Stimulated activated CD4-positive, alpha-beta T cell treated with anti-CD3 and anti-CD28 coated beads, Interleukin-4, amount 100 ng/mL, for 48 hours (primary cell): Measurements from ENCODE around the gene CCDC134.

Experiments
- DNase-seq, 2 donors: peaks; one replicate each; pipeline ENCODE4 v3.0.0-alpha.2; 2020; ENCODE audit warnings: low read depth in 2 of 2

The CCDC134 gene

DNA sequence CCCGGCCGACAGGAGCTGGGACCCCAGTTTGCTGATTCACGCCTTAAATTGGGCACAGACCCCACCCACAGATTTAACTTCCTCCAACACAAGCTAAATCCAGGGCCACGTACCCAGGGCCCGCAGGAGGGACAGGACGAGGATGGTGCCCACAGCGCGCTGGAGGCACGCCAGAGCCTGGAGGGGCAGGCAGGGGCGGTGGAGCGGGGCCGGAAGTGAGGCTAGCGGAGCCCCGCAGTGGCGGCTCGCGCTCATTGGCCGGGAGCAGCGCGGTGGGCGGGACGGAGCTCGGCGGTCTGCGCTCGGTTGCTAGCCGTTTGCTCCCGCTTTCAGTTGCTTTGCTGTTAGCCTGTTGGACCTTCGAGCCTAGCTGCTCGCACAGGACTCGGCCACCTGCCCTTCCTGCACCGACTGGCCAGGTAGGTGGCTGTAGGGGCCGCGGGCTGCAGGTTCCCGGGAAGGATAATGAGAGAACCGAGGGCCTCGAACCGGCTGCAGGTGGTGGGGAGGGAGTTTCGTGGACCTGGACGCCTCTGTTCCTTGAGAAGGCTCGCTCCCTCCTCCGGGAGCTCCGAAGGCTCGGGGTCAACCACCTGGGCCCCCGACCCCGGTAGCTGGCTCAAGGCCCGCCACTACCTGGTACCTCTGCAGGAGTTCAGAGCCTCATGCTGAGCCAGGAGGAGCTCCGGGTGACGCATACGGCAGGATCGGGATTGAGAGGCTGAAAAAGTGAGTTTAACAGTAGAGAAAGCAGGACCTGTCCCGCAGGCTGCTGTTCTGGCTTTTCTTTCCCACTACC is at the start of gene CCDC134:
CCDC134 (plus strand) TSS at position 332 of the 799 bp plus-strand sequence. CDS start 8,212 bp downstream, outside the sequence.
- peak; percentile 89 to 90 for DNase-seq

GRCh38 chr22:41752011-41752970 is 48.2 kb upstream of the CCDC134 start:
- no peak for DNase-seq

DNA sequence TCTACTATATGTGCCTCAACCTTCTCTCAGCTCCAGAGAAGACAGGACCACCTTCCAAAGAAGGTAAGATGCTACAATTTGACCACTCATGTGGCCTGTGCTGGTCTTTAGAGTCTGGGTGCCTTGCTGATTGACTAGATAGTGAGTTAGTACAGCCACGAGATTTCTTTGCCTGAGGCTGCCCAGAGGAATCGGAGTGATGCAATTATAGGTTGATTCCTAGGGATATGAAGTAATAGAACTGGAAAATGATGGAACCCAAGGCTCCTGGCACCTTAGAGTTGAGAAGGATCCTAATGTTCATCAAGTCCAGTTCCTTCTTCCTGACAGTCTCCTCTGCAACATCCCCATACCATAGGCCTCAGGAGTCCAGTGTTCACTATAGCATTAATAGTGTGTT is 46.5 kb upstream of the CCDC134 start:
- DNase-seq = no peak

DNA sequence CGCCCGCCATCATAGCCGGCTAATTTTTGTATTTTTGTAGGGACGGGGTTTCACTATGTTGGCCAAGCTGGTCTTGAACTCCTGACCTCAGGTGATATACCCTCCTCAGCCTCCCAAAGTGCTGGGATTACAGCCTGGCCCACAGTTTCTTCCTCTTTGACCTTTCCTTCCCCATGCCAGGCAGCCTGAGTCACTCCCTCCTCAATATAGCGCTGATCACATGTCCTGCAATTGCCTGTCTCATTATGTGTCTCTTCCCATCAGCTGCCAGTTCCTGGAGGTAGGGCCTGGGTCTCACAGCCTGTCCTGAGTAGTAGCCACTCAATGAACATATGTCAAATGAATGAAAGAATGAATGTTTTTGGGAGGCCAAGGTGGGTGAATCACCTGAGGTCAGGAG is 43.0 kb upstream of the CCDC134 start:
- no peak for DNase-seq

GRCh38 chr22:41758231-41758630 is 42.2 kb upstream of the CCDC134 start:
- DNase-seq = no peak

DNA sequence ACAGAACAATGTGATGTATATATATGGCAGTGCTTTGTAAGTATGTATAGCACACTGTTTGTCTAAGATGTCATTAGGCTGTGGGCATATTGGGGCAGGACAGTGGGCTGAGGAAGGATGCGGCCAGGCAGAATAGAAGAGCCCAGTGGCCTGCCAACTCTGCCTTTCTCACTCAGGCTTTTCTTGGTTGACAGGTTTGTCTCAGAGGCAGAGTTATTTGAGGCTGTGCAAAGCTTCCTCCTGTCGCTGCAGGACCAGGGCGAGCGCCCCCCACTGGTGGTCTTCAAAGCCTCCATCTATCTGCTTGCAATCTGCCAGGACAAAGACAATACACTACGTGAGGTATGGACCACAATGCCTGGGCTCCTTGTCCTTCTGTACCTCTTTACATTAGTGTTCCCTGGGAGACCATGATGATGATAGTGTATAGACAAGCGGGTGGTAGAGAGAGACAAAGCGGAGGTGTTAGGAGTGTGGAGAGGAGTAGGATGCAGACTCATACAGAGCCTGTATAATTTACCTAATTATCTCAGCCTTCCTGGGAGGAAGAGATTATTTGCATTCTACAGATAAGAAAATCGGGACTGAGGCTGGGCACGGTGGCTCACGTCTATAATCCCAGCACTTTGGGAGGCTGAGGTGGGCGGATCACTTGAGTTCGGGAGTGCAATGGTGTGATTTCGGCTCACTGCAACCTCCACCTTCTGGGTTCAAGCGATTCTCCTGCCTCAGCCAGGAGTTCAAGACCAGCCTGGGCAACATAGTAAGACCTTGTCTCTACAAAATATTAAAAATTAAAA is 37.3 kb upstream of the CCDC134 start:
- DNase-seq = no peak

DNA sequence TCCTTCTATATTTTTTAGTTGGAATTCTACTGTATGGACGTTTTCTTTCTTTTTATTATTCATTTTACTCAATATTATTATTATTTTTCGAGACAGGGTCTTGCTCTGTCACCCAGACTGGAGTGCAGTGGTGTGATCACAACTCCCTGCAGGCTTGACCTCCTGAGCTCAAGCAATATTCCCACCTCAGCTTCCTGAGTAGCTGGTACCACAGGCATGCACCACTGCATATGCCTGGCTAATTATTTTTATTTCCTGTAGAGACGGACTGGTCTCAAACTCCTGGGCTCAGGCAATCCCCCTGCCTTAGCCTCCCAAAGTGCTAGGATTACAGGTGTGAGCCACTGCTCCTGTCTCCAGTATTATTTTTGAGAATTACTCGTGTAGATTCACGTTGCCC is 34.0 kb upstream of the CCDC134 start:
- DNase-seq = no peak

GRCh38 chr22:41768430-41768829 is 32.0 kb upstream of the CCDC134 start:
- DNase-seq = no peak

GRCh38 chr22:41770715-41771468 is 29.6 kb upstream of the CCDC134 start:
- no peak for DNase-seq

DNA sequence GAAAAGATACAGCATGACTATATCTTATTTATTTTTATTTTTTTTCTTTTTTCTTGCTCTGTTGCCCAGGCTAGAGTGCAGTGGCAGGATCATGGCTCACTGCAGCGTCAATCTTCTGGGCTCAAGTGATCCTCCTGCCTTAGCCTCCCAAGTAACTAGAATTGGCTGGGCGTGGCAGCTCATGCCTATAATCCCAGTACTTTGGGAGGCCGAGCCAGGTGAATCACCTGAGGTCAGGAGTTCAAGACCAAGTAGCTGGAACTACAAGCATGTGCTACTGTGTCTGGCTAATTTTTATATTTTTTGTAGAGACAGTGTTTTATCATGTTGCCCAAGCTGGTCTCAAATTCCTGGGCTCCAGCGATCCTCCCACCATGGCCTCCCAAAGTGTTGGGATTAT is 28.3 kb upstream of the CCDC134 start:
- DNase-seq = no peak

- DNase-seq = no peak
Measured at GRCh38 chr22:41772645-41773044, 27.8 kb upstream of the CCDC134 start.

DNA sequence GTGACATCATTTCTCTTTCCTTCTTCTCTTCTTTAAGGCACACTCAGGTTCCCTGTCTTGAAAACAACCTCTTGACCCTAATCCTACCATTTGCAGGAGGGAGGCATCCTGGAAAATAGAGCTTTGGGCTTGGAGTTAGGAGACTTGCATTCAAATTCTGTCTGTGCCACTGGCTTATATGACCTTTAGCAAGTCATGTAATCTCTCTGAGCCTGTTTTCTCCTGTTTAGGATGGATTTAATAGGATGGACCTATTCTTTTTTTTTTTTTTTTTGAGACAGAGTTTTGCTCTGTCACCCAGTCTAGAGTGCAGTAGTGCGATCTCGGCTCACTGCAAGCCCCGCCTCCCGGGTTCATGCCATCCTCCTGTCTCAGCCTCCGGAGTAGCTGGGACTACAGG is 25.1 kb upstream of the CCDC134 start:
- no peak for DNase-seq

- DNase-seq = no peak
Measured at GRCh38 chr22:41775976-41776375, 24.5 kb upstream of the CCDC134 start.

DNA sequence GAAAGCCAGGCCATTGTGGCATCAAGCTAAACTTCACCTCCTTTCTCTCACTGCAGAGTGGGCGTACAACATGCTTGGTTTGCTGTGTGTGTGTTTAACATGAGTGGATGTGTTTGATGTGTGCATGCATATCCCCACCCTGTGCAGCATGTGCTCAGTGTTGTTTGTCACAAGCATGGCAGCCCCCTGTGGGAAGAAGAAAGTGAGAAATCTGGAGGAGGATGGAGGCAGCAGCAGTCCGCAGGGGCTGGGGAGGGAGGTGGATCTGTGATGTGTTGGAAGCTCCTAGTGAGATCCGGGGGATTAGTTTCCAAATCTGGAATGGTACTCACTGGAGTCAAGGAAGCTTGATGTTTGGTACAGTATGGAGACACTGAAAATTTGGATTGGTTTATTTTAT is 24.1 kb upstream of the CCDC134 start:
- DNase-seq = no peak

DNA sequence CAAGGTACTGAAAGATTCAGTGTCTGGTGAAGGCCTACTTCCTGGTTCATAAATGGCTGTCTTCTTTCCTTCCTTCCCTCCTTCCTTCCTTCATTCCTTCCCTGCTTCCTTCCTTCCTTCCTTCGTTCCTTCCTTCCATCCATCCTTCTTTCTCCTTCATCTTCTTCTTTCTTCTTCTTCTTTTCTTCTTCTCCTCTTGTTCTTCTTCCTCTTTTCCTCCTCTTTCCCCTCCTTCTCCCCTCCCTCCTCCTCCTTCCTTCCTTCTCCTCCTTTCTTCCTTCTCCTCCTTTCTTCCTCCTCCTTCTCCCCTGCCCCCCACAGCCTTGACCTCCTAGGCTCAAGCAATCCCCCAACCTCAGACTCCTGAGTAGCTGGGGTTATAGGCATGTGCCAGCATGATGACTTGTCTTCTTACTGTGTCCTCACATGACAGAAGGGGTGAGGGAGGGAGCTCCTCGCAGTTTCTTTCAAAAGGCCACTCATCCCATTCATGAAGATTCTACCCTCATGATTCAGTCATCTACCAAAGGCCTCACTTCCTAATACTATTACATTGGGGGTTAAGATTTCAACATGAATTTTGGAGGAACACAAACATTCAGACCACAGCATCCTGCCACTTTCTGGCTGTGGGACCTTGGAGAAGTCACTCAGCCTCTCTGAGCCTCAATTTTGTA is 22.6 kb upstream of the CCDC134 start:
- no peak for DNase-seq

DNA sequence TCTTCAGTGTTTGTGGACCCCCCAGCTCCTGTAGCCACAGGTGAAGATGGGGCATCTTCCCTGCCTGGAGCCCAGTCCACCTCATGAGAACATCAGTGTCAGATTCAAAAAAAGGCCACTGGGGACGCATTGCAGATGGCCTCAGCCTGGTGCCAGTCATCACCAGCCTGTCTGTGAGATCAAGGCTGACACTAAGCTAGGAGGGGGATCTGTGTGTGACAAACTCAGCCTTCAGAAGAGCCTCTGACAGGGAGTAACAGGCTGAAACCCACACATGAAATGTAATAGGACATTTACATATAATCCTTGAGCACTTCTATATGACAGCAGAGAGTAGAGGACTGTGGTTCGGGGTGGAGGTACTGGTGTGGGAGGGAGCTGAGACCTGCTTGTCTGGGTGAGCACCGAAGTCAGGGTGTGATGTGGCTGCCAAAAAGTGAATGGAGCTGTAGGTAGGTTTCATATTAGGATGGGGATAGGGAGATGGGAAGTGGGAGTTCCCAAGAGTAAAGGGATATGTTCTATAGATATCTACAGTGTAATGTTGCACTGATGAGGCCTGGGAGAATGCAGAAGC is 20.5 kb upstream of the CCDC134 start:
- DNase-seq = no peak

DNA sequence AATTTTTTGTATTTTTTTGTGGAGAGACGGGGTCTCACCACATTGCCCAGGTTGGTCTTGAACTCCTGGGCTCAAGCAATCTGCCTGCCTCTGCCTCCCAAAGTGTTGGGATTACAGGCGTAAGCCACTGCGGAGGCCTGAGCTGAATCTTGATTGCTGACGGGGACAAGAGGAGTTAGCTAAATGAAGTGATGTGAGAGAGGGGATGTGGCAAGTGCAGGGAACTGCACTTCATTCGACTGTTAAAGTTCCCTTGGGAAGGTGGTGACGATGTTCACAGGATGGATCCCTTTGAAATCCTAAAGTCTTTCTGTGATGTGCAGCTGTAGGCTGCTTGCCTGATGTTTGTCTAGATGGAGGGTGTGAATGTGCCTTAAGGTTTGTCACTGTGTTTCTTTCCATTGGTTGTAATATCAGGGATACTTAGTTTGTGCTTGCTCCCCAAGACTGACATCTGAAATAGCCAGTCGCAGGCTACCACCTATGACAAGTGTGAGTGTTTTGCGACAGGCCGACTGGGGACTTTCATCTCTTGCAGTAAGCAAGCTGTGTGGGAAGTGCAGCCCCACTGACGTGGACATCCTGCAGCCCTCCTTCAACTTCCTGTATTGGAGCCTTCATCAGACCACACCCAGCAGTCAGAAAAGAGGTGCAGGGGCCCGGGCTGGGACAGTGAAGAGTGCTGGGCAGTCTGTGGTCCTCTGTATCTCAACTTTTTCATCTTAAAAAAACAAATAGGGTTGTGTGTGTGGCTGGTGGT is 19.6 kb upstream of the CCDC134 start:
- DNase-seq = peak; percentile 74 to 86

DNA sequence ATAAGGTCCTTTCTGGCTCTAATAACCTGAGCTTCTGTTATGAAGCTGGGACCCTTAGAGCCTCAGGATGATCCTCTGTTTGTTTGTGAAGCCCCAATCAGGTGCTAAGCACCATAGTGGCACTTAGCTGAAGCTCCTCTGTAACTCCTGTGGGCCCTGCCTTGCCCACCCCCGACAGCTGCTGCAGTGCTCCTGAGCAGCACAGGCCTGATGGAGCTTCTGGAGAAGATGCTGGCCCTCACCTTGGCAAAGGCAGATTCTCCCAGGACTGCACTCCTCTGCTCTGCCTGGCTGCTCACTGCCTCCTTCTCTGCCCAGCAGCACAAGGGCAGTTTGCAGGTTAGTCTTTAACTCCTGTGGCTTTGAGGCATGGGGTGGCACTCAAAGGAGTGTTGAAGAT is 19.0 kb upstream of the CCDC134 start:
- no peak for DNase-seq

GRCh38 chr22:41782316-41782715 is 18.2 kb upstream of the CCDC134 start:
- DNase-seq = no peak
